ENCODE measurements around the gene PDE4B.

PDE4B gene

GRCh38 chr1:66240491-66241484 lies 448.1 kb downstream of the PDE4B start:
- no peak for DNase-seq (ENCODE audit: low spot score)

- DNase-seq (ENCODE audit: low spot score) = peak; percentile 43
These were observed 450.2 kb downstream of the PDE4B start for GRCh38 chr1:66242646-66243547.

GRCh38 chr1:66243548-66244130 lies 450.9 kb downstream of the PDE4B start:
- DNase-seq (ENCODE audit: low spot score) = no peak

- DNase-seq (ENCODE audit: low spot score) = no peak
These were observed 451.7 kb downstream of the PDE4B start for GRCh38 chr1:66244429-66244828.

- no peak for DNase-seq (ENCODE audit: low spot score)
These were observed 453.0 kb downstream of the PDE4B start for GRCh38 chr1:66245691-66246090.

- no peak for DNase-seq (ENCODE audit: low spot score)
These were observed 453.9 kb downstream of the PDE4B start for GRCh38 chr1:66246351-66247269.

GRCh38 chr1:66247415-66248208 lies 454.9 kb downstream of the PDE4B start:
- no peak for DNase-seq (ENCODE audit: low spot score)

- DNase-seq (ENCODE audit: low spot score) = no peak
These were observed 455.6 kb downstream of the PDE4B start for GRCh38 chr1:66248257-66248656.

GRCh38 chr1:66248746-66249145 lies 456.1 kb downstream of the PDE4B start:
- DNase-seq (ENCODE audit: low spot score) = no peak

GRCh38 chr1:66250075-66250474 lies 457.4 kb downstream of the PDE4B start:
- no peak for DNase-seq (ENCODE audit: low spot score)

- no peak for DNase-seq (ENCODE audit: low spot score)
These were observed 457.8 kb downstream of the PDE4B start for GRCh38 chr1:66250478-66250877.

GRCh38 chr1:66251546-66251945 lies 458.9 kb downstream of the PDE4B start:
- DNase-seq (ENCODE audit: low spot score) = no peak

- peak; percentile 9 for DNase-seq (ENCODE audit: low spot score)
These were observed 460.7 kb downstream of the PDE4B start for GRCh38 chr1:66253330-66253921.

- DNase-seq (ENCODE audit: low spot score) = no peak
These were observed 462.1 kb downstream of the PDE4B start for GRCh38 chr1:66254785-66255184.

- no peak for DNase-seq (ENCODE audit: low spot score)
These were observed 464.2 kb downstream of the PDE4B start for GRCh38 chr1:66256629-66257572.

GRCh38 chr1:66258404-66259105 lies 465.9 kb downstream of the PDE4B start:
- no peak for DNase-seq (ENCODE audit: low spot score)

GRCh38 chr1:66261364-66261763 lies 468.7 kb downstream of the PDE4B start:
- no peak for DNase-seq (ENCODE audit: low spot score)

All from HuH-7.5 (cell line).